Right lobe of liver (tissue), 6 donors: ENCODE results near the gene ZNF780A. TPM values are rescaled to one million over a fixed set of nuclear protein-coding genes. Genes with fewer than 3 reads are reported as not detected.

Experiments
- ATAC-seq, 4 donors: fragments of 200-7000 bp; cut with Tn5 transposase; one replicate each; pipeline ENCODE4 v1.9.1; 2020; ENCODE audit warnings: mild to moderate bottlenecking in 4 of 4, moderate library complexity in 4 of 4
- DNase-seq, 3 donors: peaks; one replicate each; pipeline ENCODE4 v3.0.0-alpha.2; 2020
- H3K27ac ChIP-seq, 3 donors: fragments of 200-600 bp; one replicate each; pipeline ENCODE4 v1.8.0; 2022
- H3K27me3 ChIP-seq, 2 donors: fragments of 200-600 bp; one replicate each; pipeline ENCODE4 v1.8.0; 2022
- H3K36me3 ChIP-seq, 4 donors: fragments of 200-600 bp; sonication (generic) in 1 of 4; one replicate each; pipeline versions ENCODE4 v1.5.1 to v1.8.0; 2017 to 2022; ENCODE audit warnings: control low read depth in 1 of 4
- H3K4me1 ChIP-seq, 4 donors: fragments of 200-600 bp; sonication (generic) in 1 of 4; one replicate each; pipeline versions ENCODE4 v1.5.1 to v1.8.0; 2017 to 2022; ENCODE audit warnings: control low read depth in 1 of 4
- H3K4me3 ChIP-seq, 3 donors: fragments of 200-600 bp; one replicate each; pipeline ENCODE4 v1.8.0; 2022
- H3K9me3 ChIP-seq, 4 donors: fragments of 200-600 bp; sonication (generic) in 1 of 4; one replicate each; pipeline versions ENCODE4 v1.5.1 to v1.8.0; 2017 to 2022; ENCODE audit warnings: control low read depth in 1 of 4
- CTCF ChIP-seq, 4 donors: fragments of 200-600 bp in 3 of 4; fragments of 450-650 bp in 1 of 4; IDR thresholded peaks; one replicate each; pipeline versions ENCODE4 v1.5.1 to v1.8.0; 2016 to 2022; ENCODE audit warnings: antibody characterized with exemption in 4 of 4, mild to moderate bottlenecking in 2 of 4
- POLR2A ChIP-seq: fragments of 450-650 bp; IDR thresholded peaks from one replicate; pipeline ENCODE4 v1.6.1; 2017; ENCODE audit warnings: antibody characterized with exemption, mild to moderate bottlenecking
- WGBS: methylation state at CpG from one replicate; pipeline ENCODE4 v1.1.6; 2018; ENCODE audit warnings: low coverage, low lambda C conversion rate; ENCODE audit not compliant: insufficient coverage; ENCODE audit errors: missing lambda C conversion rate; 5-methylcytosine and 5-hydroxymethylcytosine counted together
- intact Hi-C, 2 donors: fragments of 100-400 bp; cut with DNase I; formaldehyde crosslinking; loops; one replicate each; pipeline versions ENCODE4 v1.11.2 to v1.14.1; 2022
- long read RNA-seq: library from polyadenylated mRNA; unstranded; transcript quantifications from one replicate; pipeline ENCODE4 v2.0.0, GENCODE V29; 2019
- total RNA-seq, 6 experiments: library from RNA; depleted of rRNA in 2 of 6; stranded (reverse); fragments of >200 nt in 2 of 6; fragmentation: NEBNext Ultra II Directional in 3 of 6; extraction: Animal tissue kit (Norgen Biotek cat#: 25700) in 3 of 6; gene quantifications; one replicate each; pipeline versions ENCODE4 v1.1.0 to v1.2.4, GENCODE V29; 2016 to 2023
- donor health status: DM: no; HTN: yes; CAD: no.
- donor health status: DM: no; HTN: no; CAD: no.
- donor health status: DM: no; HTN: no; CAD: no.
- donor health status: DM: no; HTN: yes; CAD: no.
- donor health status: DM: no; HTN: yes; CAD: no.

Gene ZNF780A
- total RNA-seq = 10 to 100 TPM in 4 of 6 experiments, 1 to 10 TPM in 2; 8.4 to 11.1 (median 10.2) TPM
- long read RNA-seq, partial matches to known transcripts = 0 of 6 reads
- long read RNA-seq, other reads (novel, unspliced or antisense) = 3 of 6 reads

GRCh38 chr19:40090241-40091204, at the start of gene ZNF780A:
Gene ZNF780A (minus strand): TSS chr19:40090943. CDS start chr19:40084753, 6,190 bp downstream.
- under 1% methylated on average over 33 of the region's 47 CpGs for WGBS
- Histone ChIP-seq H3K36me3 (no peaks in the 10 kb centered on the region), H3K27ac (peak within 1 kb of the TSS; percentile 84 to 87 (median 87)), H3K9me3 (no peaks in the 10 kb centered on the region), H3K4me3 (peak within 1 kb of the TSS; percentile 79 to 87 (median 85)), H3K27me3 (no peaks in the 10 kb centered on the region), H3K4me1 (peaks cover 0 to 17% (median 1%) of the 10 kb centered on the region in 4 donors)
- DNase-seq (peak; percentile 85 to 91 (median 90)), ATAC-seq (peak; percentile 97 to 98 (median 98))
- TF ChIP-seq POLR2A = peak; percentile 65
- TF ChIP-seq CTCF (IDR thresholded peaks at IDR 0.05) = no peak
- intact Hi-C loops = no loop called here

- DNase-seq (no peak), ATAC-seq (peak; percentile 72 to 89 (median 81))
- Histone ChIP-seq H3K4me1 (no peaks in the 10 kb centered on the region), H3K27me3 (no peaks in the 10 kb centered on the region), H3K36me3 (no peaks in the 10 kb centered on the region), H3K9me3 (no peaks in the 10 kb centered on the region), H3K4me3 (no peak overlapping the region), H3K27ac (no peak overlapping the region)
- peak; percentile 61 to 86 (median 68) for TF ChIP-seq CTCF (IDR thresholded peaks at IDR 0.05)
- TF ChIP-seq POLR2A = no peak
- intact Hi-C loops = loop anchor here (5.0 to 10.0 kb wide), 2 partner anchors 75 to 78 kb away; partner anchors contain the start of gene TTC9B (in 2 of the 2)
- 22% methylated on average over 7 of the region's 7 CpGs for WGBS
Observed at GRCh38 chr19:40139533-40140287, 49.0 kb upstream of the ZNF780A start.

GRCh38 chr19:40136818-40137217, 46.1 kb upstream of the ZNF780A start:
- ATAC-seq = no peak
- Histone ChIP-seq H3K9me3 (no peaks in the 10 kb centered on the region), H3K36me3 (no peaks in the 10 kb centered on the region), H3K27ac (no peak overlapping the region), H3K4me1 (no peaks in the 10 kb centered on the region), H3K27me3 (no peaks in the 10 kb centered on the region), H3K4me3 (no peak overlapping the region)
- no peak for DNase-seq
- WGBS = 60% methylated on average over 3 of the region's 5 CpGs
- intact Hi-C loops = loop anchor here (5.0 to 10.0 kb wide), 2 partner anchors 78 to 80 kb away; partner anchors contain the start of gene TTC9B (in 2 of the 2)
- no peak for TF ChIP-seq CTCF (IDR thresholded peaks at IDR 0.05)
- TF ChIP-seq POLR2A = no peak

- no peak for DNase-seq
- TF ChIP-seq POLR2A = no peak
- TF ChIP-seq CTCF (IDR thresholded peaks at IDR 0.05) = no peak
- intact Hi-C loops = loop anchor here (5.0 to 10.0 kb wide), 2 partner anchors 80 to 82 kb away; partner anchors contain the start of gene TTC9B (in 2 of the 2)
Observed at GRCh38 chr19:40134866-40135265, 44.1 kb upstream of the ZNF780A start.

More at GRCh38 chr19:40134866-40135265, 44.1 kb upstream of the ZNF780A start:
- H3K27ac ChIP-seq = no peak overlapping the region
- no peak overlapping the region for H3K4me3 ChIP-seq
- H3K9me3 ChIP-seq = no peaks in the 10 kb centered on the region
- H3K4me1 ChIP-seq = no peaks in the 10 kb centered on the region
- H3K27me3 ChIP-seq = no peaks in the 10 kb centered on the region
- ATAC-seq = no peak
- no peaks in the 10 kb centered on the region for H3K36me3 ChIP-seq
